HepG2 (cell line): ENCODE measurements around the gene CCDC117. TPM values are rescaled to one million over a fixed set of nuclear protein-coding genes. Genes with fewer than 3 reads are reported as not detected.

Source experiments
- ELF1 ChIP-seq: sonication (generic); formaldehyde crosslinking; IDR thresholded peaks from 2 replicates; pipeline ENCODE4 v1.4.0; 2020; ENCODE audit warnings: missing genetic modification reagents
- JDP2 ChIP-seq: sonication (generic); formaldehyde crosslinking; IDR thresholded peaks from 2 replicates; pipeline ENCODE4 v1.8.1; 2022; ENCODE audit warnings: missing genetic modification reagents, borderline replicate concordance
- JUNB ChIP-seq: sonication (generic); formaldehyde crosslinking; IDR thresholded peaks from 2 replicates; pipeline ENCODE4 v1.8.0; 2022; ENCODE audit warnings: missing genetic modification reagents, mild to moderate bottlenecking, borderline replicate concordance
- MAFG ChIP-seq: sonication (generic); formaldehyde crosslinking; IDR thresholded peaks from 2 replicates; pipeline ENCODE4 v1.5.1; 2020; ENCODE audit warnings: mild to moderate bottlenecking, missing genetic modification reagents
- REXO4 ChIP-seq: sonication (generic); formaldehyde crosslinking; IDR thresholded peaks from 2 replicates; pipeline ENCODE4 v1.8.0; 2022; ENCODE audit warnings: missing genetic modification reagents, mild to moderate bottlenecking, borderline replicate concordance
- RXRA ChIP-seq: sonication (generic); formaldehyde crosslinking; IDR thresholded peaks from 2 replicates; pipeline ENCODE4 v1.5.1; 2020; ENCODE audit warnings: missing genetic modification reagents
- SMARCC2 ChIP-seq: fragments of 450-650 bp; IDR thresholded peaks from 2 replicates; pipeline ENCODE4 v1.6.1; 2017; ENCODE audit warnings: antibody characterized with exemption, mild to moderate bottlenecking
- SRSF1 ChIP-seq: fragments of 200-400 bp; formaldehyde crosslinking; optimal IDR thresholded peaks from 2 replicates; pipeline ENCODE3; 2017; ENCODE audit warnings: mild to moderate bottlenecking, low read depth, low read length, moderate library complexity
- ZMYM2 ChIP-seq: sonication (generic); formaldehyde crosslinking; IDR thresholded peaks from 2 replicates; pipeline ENCODE4 v1.8.0; 2022; ENCODE audit warnings: mild to moderate bottlenecking, missing genetic modification reagents
- ZNF205 ChIP-seq: IDR thresholded peaks from 2 replicates; pipeline ENCODE4 v1.6.1; 2018; ENCODE audit warnings: missing biosample characterization, missing genetic modification reagents
- ZNF605 ChIP-seq: sonication (generic); formaldehyde crosslinking; IDR thresholded peaks from 2 replicates; pipeline ENCODE4 v1.8.0; 2022; ENCODE audit warnings: mild to moderate bottlenecking, missing genetic modification reagents
- ZNF644 ChIP-seq: IDR thresholded peaks from 2 replicates; pipeline ENCODE4 v1.6.1; 2016; ENCODE audit warnings: low read depth
- ZNF724P ChIP-seq: sonication (generic); formaldehyde crosslinking; IDR thresholded peaks from 2 replicates; pipeline ENCODE4 v1.8.0; 2022; ENCODE audit warnings: missing genetic modification reagents, borderline replicate concordance
- ZNF747 ChIP-seq: sonication (generic); formaldehyde crosslinking; IDR thresholded peaks from 2 replicates; pipeline ENCODE4 v1.8.1; 2023; ENCODE audit warnings: missing genetic modification reagents, mild to moderate bottlenecking, borderline replicate concordance
- ZNF768 ChIP-seq: sonication (generic); formaldehyde crosslinking; IDR thresholded peaks from 2 replicates; pipeline ENCODE4 v1.4.0; 2020; ENCODE audit warnings: missing genetic modification reagents
- ZNF883 ChIP-seq: sonication (generic); formaldehyde crosslinking; IDR thresholded peaks from 2 replicates; pipeline ENCODE4 v1.5.1; 2020; ENCODE audit warnings: mild to moderate bottlenecking, missing genetic modification reagents; ENCODE audit errors: not compliant biosample characterization
- ZSCAN9 ChIP-seq: IDR thresholded peaks from 2 replicates; pipeline ENCODE4 v1.6.1; 2016; ENCODE audit warnings: borderline replicate concordance
- polyA plus RNA-seq, 8 experiments: library from polyadenylated mRNA; depleted of rRNA in 3 of 8; stranded (reverse) in 7 of 8; unstranded in 1 of 8; fragments of >200 nt; fragmentation: Illumina TruSeq in 4 of 8; extraction: Trizol in 4 of 8; gene quantifications; 2 replicates each; pipeline versions ENCODE4 v1.2.1 to v1.2.3, GENCODE V29; 2011 to 2016; ENCODE audit warnings: low read depth in 4 of 8, missing spikeins in 1 of 8, mixed read lengths in 1 of 8; ENCODE audit not compliant: insufficient read depth in 1 of 8
- total RNA-seq, 5 experiments: library from RNA; depleted of rRNA; stranded (reverse); fragments of >200 nt; fragmentation: Illumina TruSeq; extraction: Trizol; gene quantifications; 2 replicates each; pipeline ENCODE4 v1.2.3, GENCODE V29; 2016; ENCODE audit warnings: low read depth in 1 of 5
- TF ChIP-seq, protein P1 (sequence below): IDR thresholded peaks from 2 replicates; pipeline ENCODE4 v1.6.1; 2016; ENCODE audit warnings: low read depth, missing genetic modification reagents, missing compliant biosample characterization
- TF ChIP-seq, protein P2 (sequence below): sonication (generic); formaldehyde crosslinking; conservative IDR thresholded peaks from 2 replicates; pipeline ENCODE4 v1.4.0; 2020; ENCODE audit warnings: mild to moderate bottlenecking, missing genetic modification reagents, moderate library complexity
- TF ChIP-seq, protein P3 (sequence below): sonication (generic); formaldehyde crosslinking; IDR thresholded peaks from 2 replicates; pipeline ENCODE4 v1.4.0; 2020; ENCODE audit warnings: missing genetic modification reagents; ENCODE audit errors: not compliant biosample characterization

CCDC117 gene
- total and polyA plus RNA-seq, 2 of the 13 experiments (the other 11 are each of a cell fraction or from before 2014, with no cell fraction given) = 12.6 to 34.2 TPM

DNA sequence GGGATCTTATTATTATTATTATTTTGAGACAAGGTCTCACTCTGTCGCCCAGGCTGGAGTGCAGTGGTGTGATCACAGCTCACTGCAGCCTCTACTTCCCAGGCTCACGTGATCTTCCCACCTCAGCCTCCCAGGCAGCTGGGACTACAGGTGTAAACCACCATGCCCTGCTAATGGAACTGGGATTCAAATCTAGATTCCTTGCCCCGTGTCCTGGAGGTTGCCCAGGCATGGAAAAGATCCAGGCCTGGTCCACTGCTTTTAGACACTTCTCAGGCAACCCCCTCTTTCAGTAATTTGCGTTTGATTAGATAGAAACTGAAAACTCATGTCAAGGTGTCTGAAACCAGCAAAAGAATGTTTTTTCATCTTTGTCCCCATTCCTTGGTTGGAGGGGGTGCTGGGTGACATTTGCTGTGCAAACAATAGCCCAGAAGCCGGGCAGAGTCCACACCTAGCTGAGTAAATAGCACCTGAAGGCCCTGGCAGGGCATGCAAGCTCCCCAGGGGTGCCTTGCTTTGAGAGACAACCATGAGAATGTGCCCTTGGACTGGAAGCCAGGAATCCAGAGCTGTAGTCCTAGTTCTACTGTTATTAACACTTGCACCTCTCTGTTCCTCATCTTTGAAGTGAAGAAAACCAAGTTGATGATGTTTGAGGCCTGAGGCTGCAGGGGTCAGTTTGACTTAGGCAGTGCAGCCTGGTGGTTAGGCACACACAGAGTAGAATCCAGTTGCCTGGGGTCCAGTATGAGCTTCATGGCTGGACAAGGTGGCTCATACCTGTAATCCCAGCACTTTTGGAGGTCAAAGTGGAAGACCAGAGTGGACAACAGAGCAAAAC, 47.0 kb downstream of the CCDC117 start (continued):
- TF ChIP-seq ZNF205 (peak; percentile 66; the same call in 1 of the 2 replicates), JDP2 (CRISPR knock-in tag) (no peak), MAFG (no peak), SMARCC2 (0 out of 2 replicates have a peak, but pooled peaks have one; percentile 27), ZNF644 (CRISPR knock-in tag) (peak; percentile 70; the same call in 1 of the 2 replicates), SRSF1 (no peak), ELF1 (CRISPR knock-in tag) (no peak), ZNF768 (peak; percentile 40; the same call in 1 of the 2 replicates), JUNB (CRISPR knock-in tag) (no peak), REXO4 (CRISPR knock-in tag) (no peak), ZNF724P (CRISPR knock-in tag) (no peak; the same call in 1 of the 2 replicates), ZNF605 (CRISPR knock-in tag) (peak; percentile 54; the same call in 1 of the 2 replicates), ZNF747 (peak; percentile 47; the same call in 1 of the 2 replicates), RXRA (CRISPR knock-in tag) (peak; percentile 87), ZSCAN9 (CRISPR knock-in tag) (0 out of 2 replicates have a peak, but pooled peaks have one; percentile 24), ZMYM2 (CRISPR knock-in tag) (no peak; the same call in 1 of the 2 replicates), ZNF883 (CRISPR knock-in tag) (peak; percentile 42)
- TF ChIP-seq, protein P1, sequence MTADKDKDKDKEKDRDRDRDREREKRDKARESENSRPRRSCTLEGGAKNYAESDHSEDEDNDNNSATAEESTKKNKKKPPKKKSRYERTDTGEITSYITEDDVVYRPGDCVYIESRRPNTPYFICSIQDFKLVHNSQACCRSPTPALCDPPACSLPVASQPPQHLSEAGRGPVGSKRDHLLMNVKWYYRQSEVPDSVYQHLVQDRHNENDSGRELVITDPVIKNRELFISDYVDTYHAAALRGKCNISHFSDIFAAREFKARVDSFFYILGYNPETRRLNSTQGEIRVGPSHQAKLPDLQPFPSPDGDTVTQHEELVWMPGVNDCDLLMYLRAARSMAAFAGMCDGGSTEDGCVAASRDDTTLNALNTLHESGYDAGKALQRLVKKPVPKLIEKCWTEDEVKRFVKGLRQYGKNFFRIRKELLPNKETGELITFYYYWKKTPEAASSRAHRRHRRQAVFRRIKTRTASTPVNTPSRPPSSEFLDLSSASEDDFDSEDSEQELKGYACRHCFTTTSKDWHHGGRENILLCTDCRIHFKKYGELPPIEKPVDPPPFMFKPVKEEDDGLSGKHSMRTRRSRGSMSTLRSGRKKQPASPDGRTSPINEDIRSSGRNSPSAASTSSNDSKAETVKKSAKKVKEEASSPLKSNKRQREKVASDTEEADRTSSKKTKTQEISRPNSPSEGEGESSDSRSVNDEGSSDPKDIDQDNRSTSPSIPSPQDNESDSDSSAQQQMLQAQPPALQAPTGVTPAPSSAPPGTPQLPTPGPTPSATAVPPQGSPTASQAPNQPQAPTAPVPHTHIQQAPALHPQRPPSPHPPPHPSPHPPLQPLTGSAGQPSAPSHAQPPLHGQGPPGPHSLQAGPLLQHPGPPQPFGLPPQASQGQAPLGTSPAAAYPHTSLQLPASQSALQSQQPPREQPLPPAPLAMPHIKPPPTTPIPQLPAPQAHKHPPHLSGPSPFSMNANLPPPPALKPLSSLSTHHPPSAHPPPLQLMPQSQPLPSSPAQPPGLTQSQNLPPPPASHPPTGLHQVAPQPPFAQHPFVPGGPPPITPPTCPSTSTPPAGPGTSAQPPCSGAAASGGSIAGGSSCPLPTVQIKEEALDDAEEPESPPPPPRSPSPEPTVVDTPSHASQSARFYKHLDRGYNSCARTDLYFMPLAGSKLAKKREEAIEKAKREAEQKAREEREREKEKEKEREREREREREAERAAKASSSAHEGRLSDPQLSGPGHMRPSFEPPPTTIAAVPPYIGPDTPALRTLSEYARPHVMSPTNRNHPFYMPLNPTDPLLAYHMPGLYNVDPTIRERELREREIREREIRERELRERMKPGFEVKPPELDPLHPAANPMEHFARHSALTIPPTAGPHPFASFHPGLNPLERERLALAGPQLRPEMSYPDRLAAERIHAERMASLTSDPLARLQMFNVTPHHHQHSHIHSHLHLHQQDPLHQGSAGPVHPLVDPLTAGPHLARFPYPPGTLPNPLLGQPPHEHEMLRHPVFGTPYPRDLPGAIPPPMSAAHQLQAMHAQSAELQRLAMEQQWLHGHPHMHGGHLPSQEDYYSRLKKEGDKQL (CRISPR knock-in tag) = peak; percentile 61
- TF ChIP-seq, protein P2, sequence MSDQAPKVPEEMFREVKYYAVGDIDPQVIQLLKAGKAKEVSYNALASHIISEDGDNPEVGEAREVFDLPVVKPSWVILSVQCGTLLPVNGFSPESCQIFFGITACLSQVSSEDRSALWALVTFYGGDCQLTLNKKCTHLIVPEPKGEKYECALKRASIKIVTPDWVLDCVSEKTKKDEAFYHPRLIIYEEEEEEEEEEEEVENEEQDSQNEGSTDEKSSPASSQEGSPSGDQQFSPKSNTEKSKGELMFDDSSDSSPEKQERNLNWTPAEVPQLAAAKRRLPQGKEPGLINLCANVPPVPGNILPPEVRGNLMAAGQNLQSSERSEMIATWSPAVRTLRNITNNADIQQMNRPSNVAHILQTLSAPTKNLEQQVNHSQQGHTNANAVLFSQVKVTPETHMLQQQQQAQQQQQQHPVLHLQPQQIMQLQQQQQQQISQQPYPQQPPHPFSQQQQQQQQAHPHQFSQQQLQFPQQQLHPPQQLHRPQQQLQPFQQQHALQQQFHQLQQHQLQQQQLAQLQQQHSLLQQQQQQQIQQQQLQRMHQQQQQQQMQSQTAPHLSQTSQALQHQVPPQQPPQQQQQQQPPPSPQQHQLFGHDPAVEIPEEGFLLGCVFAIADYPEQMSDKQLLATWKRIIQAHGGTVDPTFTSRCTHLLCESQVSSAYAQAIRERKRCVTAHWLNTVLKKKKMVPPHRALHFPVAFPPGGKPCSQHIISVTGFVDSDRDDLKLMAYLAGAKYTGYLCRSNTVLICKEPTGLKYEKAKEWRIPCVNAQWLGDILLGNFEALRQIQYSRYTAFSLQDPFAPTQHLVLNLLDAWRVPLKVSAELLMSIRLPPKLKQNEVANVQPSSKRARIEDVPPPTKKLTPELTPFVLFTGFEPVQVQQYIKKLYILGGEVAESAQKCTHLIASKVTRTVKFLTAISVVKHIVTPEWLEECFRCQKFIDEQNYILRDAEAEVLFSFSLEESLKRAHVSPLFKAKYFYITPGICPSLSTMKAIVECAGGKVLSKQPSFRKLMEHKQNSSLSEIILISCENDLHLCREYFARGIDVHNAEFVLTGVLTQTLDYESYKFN (CRISPR knock-in tag) = peak; percentile 97
- TF ChIP-seq, protein P3, sequence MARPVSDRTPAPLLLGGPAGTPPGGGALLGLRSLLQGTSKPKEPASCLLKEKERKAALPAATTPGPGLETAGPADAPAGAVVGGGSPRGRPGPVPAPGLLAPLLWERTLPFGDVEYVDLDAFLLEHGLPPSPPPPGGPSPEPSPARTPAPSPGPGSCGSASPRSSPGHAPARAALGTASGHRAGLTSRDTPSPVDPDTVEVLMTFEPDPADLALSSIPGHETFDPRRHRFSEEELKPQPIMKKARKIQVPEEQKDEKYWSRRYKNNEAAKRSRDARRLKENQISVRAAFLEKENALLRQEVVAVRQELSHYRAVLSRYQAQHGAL = no peak
